Activated T-cell treated with anti-CD3 and anti-CD28 coated beads for 24 hours (primary cell): ENCODE results near the gene TAF6L.
"Not testable (repeated sequence)": the region's sequence is repeated elsewhere in the genome, so short reads cannot be mapped to it uniquely, and the experiment has no call there.

ENCODE experiments used
- DNase-seq: peaks from one replicate; pipeline ENCODE4 v3.0.0-alpha.2; 2020; ENCODE audit warnings: low read depth

TAF6L gene

DNA sequence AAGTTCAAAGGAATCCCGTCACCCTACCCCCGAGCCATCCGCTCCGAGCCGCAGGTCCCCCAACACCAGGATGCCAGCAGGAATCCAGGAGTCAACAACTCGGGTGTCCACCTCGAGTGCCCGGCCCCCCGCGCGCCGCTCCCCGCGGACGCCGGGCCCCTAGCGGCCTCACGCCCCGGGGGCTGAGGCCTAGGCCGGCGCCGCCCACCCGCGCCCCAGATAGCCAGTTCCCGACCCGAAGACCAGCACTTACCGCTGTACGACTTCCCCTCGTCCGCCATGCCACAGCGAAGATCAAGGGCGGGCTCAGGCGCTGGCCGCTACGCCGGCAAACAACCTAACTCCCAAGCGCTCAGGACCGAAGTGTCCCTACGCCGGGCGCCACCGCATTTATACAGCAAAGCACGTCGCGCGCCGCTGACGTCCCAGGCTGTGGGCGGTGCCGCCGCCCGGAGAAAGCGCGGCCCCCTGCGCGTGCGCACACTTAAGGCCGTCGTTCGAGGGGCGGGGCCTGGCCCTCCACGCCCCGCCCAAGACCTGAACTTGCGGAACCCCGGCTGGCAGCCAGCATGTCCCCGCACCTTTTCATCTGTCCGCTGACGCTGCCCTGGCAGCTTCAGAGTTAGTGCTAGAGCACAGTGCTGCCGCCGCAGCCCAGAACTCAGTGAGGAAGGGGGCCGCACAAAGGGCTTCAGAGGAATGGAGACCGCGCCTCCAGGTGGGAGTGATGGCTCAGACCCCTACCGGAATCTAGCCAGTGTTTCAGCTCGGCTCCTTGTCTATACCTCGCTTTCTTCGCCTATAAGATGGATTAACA, 34.1 kb downstream of the TAF6L start, which contains the start of gene NXF1:
TSS of gene NXF1 (minus strand) at position 365 of the 817 bp plus-strand sequence. CDS start at position 281, 84 bp downstream.
- DNase-seq, result peak; percentile 94

DNA sequence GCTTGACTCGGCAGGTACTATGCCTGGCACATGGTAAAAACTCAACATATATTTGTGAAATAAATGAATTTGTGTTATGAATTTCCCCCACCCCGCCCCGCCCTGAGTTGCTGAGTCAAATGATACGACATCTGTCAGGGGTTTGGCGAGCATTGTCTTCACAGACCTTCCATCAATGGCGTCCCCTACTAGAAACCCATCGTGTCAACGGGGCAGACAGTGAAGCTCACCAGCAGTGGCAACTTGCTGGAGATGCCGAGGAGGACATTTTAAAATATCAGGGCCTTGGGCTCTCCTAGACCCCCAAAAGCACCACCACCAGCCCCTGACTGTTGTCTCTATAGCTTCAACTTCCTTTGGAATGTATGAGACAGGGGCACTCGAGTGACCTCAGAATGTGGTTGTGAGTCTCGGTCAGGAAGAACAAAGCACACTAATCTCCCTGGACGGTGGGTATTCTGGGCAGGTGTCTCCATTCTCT, 34.8 kb downstream of the TAF6L start:
- no peak for DNase-seq

DNA sequence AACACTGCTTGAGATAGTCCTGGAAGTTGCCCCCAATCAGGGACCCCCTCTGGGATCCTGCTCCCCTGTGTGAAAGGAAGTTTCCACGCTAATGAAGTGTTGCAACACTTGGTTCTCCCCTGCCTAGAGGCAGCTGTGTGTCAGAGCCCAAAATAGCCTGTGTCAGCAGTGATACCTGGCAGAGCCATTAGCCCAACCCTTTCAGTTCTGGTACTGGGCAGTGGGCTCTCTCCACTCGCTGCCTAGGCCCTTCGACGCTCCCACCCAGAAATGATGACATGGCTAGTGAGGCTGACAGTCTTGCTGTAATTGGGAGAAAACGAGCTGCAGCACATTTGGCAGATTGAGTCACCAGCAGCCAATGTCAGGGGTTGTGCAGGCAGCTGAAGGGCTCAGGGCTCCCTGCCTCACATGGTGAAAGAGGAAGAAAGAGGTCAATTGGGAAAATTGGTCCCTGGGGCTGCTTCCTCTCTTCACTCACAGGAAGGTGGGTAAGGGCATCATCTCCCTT, 35.5 kb downstream of the TAF6L start:
- no peak for DNase-seq

DNA sequence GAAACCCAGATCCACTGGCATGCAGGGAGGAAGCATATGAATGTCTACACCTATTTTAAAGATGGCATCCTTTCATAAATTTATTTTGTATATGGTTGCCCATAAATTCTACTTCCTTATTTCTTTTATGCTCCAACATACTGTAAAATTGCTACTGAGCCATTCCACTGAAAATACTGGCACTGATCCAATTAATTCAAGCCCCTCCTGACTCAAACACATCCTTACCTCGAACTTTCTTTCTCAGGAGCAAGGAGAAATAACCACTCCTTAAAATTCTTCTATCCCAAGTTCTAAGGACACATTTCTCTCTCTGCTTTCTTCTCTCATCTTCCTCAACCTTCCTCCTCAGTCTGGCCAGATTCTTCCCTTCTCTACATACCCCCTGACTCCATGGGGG, 39.6 kb downstream of the TAF6L start:
- DNase-seq, result no peak

DNA sequence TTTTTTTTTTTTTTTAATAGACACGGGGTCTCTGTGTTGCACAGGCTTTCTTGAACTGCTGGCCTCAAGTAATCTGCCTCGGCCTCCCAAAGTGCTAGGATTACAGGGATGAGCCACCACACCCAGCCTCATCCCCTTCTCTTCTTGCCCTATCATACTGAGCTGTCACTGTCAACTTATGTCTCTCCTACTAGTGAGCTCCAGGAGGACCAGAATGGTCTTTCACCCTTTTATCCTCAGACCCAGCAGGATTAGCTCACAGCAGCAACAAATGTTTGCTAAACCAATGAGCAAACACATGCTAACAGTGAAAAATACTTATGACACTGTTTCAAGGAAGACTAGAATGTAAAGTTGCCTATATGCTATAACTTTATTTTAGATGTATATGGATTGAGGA, 40.5 kb downstream of the TAF6L start:
- DNase-seq, result no peak

DNA sequence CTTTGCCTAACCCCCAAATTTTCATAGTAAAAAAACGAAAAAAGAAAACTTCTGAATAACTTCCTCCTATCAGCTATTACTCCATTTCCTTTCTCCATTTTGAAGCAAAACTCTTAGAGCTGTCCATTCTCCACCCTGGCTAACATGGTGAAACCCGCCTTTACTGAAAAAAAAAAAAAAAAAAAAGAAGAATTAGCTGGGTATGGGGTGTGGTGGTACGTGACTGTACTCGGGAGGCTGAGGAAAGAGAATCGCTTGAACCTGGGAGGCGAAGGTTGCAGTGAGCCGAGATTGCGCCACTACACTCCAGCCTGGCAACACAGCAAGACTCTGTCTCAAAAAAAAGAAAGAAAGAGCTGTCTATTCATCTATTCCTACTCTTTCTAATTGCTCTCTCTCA, 45.4 kb downstream of the TAF6L start:
- DNase-seq, result no peak

DNA sequence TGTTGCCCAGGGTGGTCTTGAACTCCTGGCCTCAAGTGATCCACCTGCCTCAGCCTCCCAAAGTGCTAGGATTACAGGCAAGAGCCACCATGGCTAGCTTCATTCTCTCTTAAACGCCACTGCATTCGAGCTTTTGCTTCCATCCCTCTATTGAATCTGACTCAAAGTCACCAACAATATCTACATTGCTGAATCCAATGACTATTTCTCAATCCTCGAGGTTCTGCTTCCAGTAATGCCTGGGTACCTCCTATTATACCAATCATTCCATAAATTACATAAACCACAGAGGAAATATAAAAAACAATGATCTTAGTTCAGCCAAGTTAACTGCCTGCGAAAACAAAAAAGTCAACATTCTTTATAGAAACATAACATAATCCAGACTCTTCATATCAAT, 45.9 kb downstream of the TAF6L start:
- no peak for DNase-seq

DNA sequence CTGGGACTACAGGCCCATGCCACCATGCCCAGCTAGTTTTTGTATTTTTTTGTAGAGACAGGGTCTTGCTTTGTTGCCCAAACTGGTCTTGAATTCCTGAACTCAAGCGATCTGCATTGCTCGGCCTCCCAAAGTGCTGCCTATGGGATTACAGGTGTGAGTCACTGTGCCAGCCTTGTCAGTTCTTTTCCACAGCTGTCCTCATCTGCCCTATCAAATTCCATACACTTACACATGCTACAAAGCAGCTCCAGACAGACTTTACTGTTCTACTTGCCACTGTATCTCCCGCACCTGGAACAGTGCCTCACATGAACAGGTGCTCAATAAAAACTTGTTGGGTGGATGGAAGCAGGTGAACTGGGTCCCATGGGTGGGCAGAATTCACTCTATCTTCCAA, 52.5 kb downstream of the TAF6L start:
- no peak for DNase-seq

DNA sequence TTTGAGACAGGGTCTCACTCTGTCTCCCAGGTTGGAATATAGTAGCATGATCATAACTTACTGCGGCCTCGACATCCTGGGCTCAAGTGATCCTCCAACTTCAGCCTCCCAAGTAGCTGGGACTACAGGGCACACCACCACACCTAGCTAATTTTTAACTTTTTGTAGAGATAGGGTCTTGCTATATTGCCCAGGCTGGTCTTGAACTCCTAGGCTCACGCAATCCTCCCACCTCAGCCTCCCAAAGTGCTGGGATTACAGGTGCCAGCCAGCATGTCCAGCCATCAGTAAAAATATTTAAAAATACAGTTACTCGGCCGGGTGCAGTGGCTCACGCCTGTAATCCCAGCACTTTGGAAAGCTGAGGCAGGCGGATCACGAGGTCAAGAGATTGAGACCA, 56.9 kb downstream of the TAF6L start:
- not testable (repeated sequence) for DNase-seq

DNA sequence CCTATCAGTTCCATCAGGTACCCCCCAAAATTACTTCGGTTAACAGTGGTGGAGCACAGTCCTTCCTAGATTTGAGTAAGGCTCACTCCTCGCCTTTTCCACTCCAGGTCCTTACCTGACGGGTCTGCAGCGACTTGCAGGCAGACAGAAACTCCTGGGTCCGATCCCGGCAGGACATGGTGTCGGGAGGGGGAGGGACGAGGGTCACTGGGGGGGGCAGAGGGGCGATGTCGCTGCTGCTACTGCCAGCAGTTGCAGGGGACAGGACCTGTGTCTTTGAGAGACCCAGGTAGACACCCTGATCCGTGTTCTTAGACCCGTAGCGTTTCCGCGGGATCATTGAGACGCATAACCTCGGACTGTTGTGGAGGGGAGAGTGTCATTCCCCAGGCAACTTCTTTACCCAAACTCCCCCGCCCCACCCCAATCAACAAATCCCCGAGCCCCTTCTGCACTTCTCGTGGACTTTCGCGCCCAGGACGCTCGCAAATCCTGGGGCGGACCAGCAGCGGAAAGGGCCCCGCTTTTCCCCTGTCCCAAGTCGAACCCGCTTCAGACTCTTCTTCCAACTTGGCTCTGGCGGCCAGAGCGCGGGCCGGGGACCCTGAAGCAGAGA, 59.8 kb downstream of the TAF6L start:
- DNase-seq, result no peak

DNA sequence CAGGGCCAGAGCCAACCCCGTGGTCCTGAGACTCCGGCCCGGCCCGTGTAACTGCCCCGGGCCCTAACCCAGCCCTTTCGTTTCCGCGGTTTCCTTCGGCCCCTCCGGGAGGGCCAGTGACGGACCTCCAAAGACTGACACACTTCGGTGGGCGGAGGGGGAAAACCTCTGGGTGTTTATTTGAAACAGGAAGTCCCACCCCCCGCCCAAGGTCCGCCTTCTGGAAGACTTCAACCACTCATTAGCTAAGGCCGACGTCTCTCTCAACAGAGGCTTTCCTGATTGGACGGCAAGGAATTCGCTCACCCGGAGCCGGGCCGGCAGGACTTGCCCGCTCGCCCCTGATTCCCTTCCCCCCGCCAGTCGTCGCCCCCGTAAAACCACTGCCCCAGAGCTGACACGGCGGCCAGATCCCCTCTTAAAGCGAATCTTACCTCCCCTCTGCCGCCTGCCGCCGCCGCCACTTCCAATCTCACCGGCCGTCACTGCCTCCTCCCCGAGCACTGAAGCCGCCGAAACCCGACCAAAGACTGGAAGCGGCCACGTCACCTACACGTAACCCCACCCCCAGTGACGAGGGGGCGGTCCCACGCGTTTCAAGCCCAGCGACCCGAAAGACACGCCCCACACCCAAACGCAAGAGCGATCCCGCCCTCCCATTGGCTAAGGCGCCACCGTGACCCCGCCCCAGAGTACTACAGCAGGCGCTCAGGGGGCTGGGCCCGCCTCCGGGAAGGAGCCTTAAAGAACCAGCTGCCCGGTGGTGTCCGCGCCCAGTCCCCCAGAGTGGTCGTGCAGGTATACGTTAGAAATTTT, 60.5 kb downstream of the TAF6L start, which contains the start of gene STX5:
TSS of gene STX5 (minus strand) at position 532 of the 816 bp plus-strand sequence. CDS start 808 bp downstream, outside the sequence.
- DNase-seq, result peak; percentile 99

DNA sequence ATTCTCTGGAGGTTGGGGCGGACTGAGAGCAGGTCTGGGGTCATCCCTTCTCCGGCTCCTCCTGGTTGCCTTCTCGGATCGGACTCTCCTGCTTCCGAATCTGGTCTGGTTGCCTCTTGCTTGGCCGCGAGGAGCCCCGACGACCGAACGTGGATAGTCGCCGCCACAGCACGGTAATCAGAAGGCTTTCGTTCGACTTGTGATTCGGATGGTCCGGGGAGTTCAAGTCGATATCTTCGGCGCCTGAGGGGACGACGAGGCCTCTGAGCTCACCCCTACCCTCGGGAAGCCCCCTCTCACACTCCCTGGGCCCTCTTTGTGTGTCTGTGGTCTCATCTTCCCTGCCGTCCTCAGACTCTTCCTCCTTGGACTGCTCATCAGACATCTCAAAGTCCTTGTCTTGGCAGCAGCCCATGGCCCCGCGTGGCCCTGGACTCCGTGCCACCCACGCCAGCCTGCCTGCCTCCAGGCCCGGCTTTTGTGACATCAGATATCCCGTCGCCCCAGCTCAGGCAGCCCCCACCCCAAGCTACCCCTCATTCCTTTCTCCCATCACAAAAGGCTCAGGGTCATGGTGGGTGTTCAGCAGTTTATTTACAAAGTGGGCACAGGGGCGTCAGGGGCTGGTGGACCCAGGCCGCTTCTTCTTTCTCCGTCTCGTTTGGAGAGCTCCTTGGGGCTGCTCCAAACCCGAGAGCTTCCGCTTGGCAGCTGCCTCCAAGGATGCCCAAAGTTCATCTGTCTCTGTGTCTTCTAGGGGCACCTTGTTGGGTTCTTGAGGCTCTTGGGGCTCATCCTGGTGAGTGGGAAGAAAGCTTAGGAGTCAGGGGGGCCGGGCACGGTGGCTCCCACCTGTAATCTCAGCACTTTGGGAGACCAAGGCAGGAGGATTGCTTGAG, 61.4 kb downstream of the TAF6L start, which contains the start of gene TEX54:
TSS of gene TEX54 (minus strand) at position 506 of the 899 bp plus-strand sequence.
- no peak for DNase-seq

DNA sequence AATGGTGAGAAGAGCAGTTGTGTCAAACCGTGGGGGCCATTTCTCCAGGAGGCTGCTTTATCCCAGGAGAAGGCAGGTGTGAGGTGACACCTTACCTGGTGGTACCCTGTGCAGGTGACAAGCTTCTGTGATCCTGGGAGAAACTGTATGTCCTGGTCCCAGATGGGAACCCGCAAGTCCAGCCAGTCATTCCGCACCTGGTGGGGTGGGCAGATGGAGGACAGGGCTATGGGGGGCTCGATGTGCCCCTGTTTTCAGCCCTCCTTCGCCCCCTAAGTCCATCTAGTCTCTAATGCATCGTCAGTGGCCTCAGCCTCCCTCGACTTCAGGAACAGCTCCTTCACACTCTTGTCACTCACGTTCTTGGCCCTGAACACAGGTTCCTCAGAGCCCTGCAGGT, 64.1 kb downstream of the TAF6L start:
- no peak for DNase-seq
